ENCODE data around the gene LIN7C.
"Not testable (repeated sequence)": the region's sequence is repeated elsewhere in the genome, so short reads cannot be mapped to it uniquely, and the experiment has no call there.

LIN7C gene, protein sequence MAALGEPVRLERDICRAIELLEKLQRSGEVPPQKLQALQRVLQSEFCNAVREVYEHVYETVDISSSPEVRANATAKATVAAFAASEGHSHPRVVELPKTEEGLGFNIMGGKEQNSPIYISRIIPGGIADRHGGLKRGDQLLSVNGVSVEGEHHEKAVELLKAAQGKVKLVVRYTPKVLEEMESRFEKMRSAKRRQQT

GRCh38 chr11:27506200-27507182 lies at the start of gene LIN7C:
Gene LIN7C (minus strand): TSS chr11:27506769. CDS start chr11:27506752, 17 bp downstream.
- DNase-seq (ENCODE audit: low read depth): peak; percentile 88

GRCh38 chr11:27555264-27555663 lies 48.7 kb upstream of the LIN7C start:
- DNase-seq (ENCODE audit: low read depth): no peak

GRCh38 chr11:27553186-27553585 lies 46.6 kb upstream of the LIN7C start:
- DNase-seq (ENCODE audit: low read depth): no peak

GRCh38 chr11:27552341-27552740 lies 45.8 kb upstream of the LIN7C start:
- no peak for DNase-seq (ENCODE audit: low read depth)

GRCh38 chr11:27551127-27551526 lies 44.6 kb upstream of the LIN7C start:
- no peak for DNase-seq (ENCODE audit: low read depth)

DNA sequence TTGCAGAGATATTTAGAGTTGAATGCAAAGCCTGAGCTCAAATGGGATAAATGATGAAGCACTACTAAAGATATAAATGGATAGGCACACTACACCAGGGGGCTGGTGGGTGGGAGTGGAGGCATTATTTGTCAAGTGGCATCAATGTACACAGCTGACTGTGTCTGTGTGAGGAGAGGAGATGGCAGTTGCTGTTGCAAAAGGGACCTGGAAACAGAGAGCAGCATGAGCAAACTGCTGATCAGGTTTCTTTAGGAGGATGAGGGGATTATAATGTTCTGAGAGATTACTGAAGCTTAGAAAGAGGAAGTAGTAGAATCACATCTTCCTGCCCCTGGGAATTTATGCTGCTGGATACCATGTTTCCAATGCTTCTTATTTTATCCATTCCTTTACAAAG lies 39.4 kb upstream of the LIN7C start:
- DNase-seq (ENCODE audit: low read depth): no peak

- DNase-seq (ENCODE audit: low read depth): no peak
Measured at GRCh38 chr11:27545035-27545434, 38.5 kb upstream of the LIN7C start.

DNA sequence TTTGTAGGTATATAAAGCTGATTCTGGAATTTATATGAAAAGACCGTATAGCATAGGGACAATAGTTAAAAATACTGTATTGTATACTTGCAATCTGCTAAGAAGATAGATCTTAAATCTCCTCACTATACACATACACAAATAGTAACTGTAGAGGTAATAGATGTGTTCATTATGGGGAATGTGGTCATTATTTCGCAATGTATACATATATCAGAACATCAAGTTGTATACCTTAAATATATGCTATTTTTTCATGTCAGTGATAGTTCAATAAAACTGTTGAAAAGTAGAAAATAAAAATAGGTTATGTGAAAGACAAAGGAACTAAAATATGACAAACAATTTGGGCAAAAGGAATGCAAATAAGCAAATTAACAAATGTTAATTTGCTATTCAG lies 35.2 kb upstream of the LIN7C start:
- DNase-seq (ENCODE audit: low read depth): no peak

DNA sequence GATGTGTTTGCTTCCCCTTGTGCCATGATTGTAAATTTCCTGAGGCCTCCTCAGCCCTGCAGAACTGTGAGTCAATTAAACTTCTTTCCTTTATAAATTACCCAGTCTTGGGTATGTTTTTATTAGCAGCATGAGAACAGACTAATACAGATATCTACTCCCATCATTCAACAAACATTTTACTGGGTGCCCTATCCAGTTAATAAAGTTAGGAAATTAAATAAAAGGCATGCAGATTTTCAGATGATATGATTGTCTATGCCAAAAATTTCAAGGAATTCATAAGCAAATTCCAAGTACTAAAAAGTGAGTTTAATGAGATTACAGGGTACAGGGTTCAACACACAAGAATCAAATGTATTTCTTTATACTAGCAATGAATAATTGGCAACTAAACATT lies 33.5 kb upstream of the LIN7C start:
- DNase-seq (ENCODE audit: low read depth): no peak

DNA sequence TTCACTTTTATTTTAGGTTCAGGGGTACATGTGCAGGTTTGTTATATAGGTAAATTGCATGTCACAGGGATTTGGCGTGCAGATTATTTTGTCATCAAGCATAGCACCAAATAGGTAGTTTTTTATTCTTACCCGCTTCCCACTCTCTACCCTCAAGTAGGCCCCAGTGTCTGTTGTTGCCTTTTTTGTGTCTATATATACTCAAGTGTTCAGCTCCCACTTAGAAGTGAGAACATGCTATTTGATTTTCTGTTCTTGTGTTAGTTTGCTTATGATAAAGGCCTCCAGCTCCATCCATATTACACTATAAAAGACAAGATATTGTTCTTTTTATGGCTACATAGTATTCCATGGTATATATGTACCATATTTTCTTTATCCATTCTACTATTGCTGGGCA lies 28.5 kb upstream of the LIN7C start:
- no peak for DNase-seq (ENCODE audit: low read depth)

DNA sequence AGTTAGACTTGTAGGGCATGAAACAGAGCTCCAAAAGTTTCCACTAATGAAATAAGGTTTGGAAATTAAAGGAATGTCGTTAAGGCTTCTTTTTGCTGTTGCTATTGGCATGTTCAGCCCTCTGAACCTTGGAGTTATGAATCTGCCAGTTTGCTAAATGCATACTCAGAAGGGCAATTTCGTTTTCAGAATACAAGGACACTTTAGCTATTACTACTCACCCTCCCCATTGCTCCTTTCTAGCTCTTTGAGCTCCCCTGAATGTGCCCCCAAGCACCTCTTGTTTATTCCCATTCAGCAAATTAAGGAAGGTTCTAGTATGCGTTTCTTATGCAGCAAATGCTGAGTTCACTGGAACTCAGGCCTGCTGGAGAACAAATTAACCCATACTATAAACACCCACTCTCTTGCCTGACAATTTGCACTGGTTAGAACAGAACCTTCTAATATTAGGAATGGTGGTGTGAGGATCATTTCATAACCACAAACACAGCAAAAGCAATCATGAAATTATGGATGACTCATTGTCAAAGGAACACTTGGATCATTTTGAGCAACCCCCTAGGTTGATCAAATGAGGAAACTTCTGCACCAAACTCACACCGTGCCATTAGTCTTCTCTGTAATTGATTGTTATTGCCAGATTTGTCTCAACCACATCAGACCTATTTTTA lies 26.2 kb upstream of the LIN7C start:
- DNase-seq (ENCODE audit: low read depth): no peak

DNA sequence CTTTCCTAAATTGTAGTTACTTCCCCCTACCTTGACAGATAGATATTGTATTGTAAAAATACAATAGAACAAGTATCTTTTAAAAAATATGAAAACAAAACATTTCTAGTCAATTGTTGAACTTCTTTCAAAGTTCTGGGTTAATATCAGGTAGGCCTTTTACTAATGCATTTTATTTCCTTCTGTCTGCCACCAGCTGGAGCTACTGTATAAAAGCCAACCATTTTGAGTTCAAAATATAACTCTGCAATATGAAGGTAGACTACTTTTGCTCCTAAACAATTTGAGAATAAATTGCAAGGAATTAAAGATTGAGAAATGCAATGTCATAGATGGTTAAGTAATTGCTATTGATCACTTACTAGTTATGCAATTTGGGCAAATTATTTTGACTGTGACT lies 22.1 kb upstream of the LIN7C start:
- no peak for DNase-seq (ENCODE audit: low read depth)

DNA sequence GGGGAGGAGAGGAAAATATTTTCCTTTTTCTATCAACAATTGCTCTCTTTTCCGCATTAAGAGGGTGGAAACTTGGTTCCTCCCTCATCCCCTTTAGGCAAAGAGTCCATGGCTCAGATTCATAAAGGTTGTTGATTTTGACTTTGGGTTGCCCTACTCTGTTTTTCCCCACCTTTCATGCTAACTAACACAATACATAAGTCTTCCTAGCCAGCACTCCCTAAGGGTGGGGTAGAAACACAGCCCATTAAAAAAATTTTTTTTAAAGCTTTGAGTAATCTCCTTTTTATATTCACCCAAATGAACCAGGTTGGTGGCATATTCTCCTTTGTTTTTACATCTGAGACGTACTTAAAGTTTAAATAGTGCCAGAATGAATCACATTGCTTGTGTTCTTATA lies 20.0 kb upstream of the LIN7C start:
- no peak for DNase-seq (ENCODE audit: low read depth)

DNA sequence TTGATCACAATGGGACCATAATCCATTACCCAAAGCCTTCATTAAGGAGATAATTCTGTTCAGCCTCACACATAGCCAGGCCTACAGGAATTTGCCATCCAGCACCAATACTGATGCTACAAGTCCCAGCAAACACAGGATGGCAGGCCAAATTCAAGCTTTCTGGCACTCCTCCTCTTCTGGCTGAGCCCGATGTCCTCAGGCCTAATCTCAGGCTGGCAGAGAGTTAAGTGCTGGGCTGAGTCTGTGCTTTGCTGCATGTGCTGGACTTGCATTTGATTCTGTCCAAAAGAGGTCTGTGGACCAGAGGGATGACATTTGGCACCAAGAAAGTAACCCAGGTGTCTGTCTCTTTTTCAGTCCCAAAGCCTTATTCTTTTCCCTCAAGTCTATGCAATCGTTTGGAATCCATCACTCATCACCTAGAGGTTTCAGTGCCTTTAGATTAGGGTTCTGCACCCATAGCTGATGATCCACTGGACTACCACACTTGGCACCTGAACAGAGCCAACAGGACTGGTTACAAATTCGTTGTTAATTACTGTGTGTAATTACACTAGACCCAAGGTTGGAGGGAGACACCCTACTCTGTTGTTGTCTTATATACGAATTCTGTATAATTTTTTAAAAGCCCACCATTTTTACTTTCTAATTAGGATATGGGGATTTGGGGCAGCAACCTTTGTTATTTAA lies 19.4 kb upstream of the LIN7C start:
- DNase-seq (ENCODE audit: low read depth): no peak

- peak; percentile 10 for DNase-seq (ENCODE audit: low read depth)
Measured at GRCh38 chr11:27524155-27524554, 17.6 kb upstream of the LIN7C start.

GRCh38 chr11:27520226-27520625 lies 13.7 kb upstream of the LIN7C start:
- DNase-seq (ENCODE audit: low read depth): no peak

DNA sequence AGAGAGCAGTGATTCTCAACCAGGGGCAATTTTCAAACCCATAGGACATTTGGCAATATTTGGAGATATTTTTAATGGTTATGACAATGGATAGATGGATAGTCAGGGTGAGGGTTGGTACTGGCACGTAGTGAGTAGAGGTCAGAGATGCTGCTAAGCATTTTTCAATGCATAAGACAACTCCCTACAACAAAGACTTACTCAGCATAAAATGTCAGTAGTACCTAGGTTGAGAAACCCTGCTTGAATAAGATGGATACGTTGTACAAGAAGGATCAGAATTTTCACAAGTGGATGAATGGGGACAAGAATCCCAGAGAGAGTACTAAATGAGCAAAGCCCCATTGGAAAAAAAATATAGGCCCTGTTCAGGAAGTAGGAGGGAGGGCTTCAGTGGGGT lies 11.9 kb upstream of the LIN7C start:
- DNase-seq (ENCODE audit: low read depth): no peak

- DNase-seq (ENCODE audit: low read depth): not testable (repeated sequence)
Measured at GRCh38 chr11:27517490-27517889, 10.9 kb upstream of the LIN7C start.

GRCh38 chr11:27514558-27514957 lies 8.0 kb upstream of the LIN7C start:
- DNase-seq (ENCODE audit: low read depth): peak; percentile 44

- DNase-seq (ENCODE audit: low read depth): no peak
Measured at GRCh38 chr11:27514076-27514475, 7.5 kb upstream of the LIN7C start.

DNA sequence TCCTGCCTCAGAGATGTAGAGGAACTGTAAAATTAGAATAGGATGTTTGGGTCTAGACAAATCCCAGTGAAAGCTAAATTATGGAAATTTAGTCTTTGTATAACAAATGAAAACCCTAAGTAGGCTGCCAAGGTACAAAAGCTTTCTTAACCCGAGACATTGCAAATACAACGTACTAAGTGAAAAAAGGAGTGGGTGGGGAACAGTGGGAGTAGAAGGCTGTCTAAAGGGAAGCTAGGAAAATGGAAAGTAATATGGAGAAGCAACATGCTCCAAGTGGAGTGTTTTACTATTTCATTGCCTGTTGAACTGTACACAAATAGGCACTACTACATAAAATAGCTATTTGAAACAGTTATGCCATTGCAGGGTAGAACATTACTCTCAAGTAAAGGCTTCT lies 6.8 kb upstream of the LIN7C start:
- no peak for DNase-seq (ENCODE audit: low read depth)

DNA sequence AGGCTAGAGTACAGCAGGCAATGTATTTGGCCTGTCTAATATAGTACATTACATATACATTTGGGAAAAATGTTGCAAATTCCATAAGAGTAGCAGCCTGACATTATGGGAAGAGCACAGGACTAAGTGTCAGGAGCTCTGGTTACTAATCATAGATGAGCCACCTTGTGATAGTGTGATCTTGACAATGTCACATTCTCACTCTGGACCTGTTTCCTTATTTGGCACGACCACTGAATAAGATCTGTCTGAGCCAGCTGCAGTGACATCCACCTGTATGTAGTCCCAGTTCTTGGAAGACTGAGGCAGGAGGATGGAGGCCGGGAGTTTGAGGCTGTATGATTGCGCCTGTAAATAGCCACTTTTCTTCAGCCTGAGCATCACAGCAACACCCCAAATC lies 5.7 kb upstream of the LIN7C start:
- no peak for DNase-seq (ENCODE audit: low read depth)
